GM12878 (cell line): ENCODE results near the gene COL19A1. TPM values are rescaled to one million over a fixed set of nuclear protein-coding genes. Genes with fewer than 3 reads are reported as not detected.

ENCODE experiments used
- ATAC-seq: fragments of 200-7000 bp; cut with Tn5 transposase; 3 replicates; pipeline ENCODE4 v1.9.1; 2020; ENCODE audit warnings: mild to moderate bottlenecking, moderate library complexity
- BruUV-seq: library from RNA; stranded (reverse); fragments of 400-500 nt; replicated peaks from 2 replicates; lab custom pipeline; 2021; lab: Mats Ljungman, UMichigan
- CTCF ChIA-PET: fragments of 300-600 bp; sonication (Branson Sonifier 250); formaldehyde crosslinking; extraction: SDS; loops from one replicate; lab custom pipeline; 2021; ENCODE audit warnings: inconsistent platforms; lab: Yijun Ruan, JAX
- POLR2A ChIA-PET: fragments of 350-600 bp; formaldehyde crosslinking; extraction: SDS; loops from one replicate; lab custom pipeline; 2021; ENCODE audit warnings: inconsistent platforms; lab: Charles Lee
- RAD21 ChIA-PET: fragments of 300-600 bp; sonication (Branson Sonifier 250); formaldehyde crosslinking; loops from one replicate; lab custom pipeline; 2023; ENCODE audit warnings: antibody characterized with exemption; ENCODE audit not compliant: unreplicated experiment; lab: Charles Lee
- SMC1A ChIA-PET: fragments of 300-600 bp; sonication (Branson Sonifier 250); formaldehyde crosslinking; loops from one replicate; lab custom pipeline; 2023; ENCODE audit not compliant: unreplicated experiment, uncharacterized antibody; lab: Charles Lee
- DNase-seq: peaks from one replicate; pipeline ENCODE4 v3.0.0-alpha.2; 2011; ENCODE audit warnings: low read depth, low spot score
- FAIRE-seq: peaks from 3 replicates; lab custom pipeline; 2011; peaks lifted over from hg19 to GRCh38; lab: Jason Lieb, UNC
- H2AFZ ChIP-seq: 2 replicates; pipeline ENCODE4 v1.6.0; 2011; ENCODE audit warnings: low read depth, low read length, control low read depth; ENCODE audit not compliant: control insufficient read depth
- H3K27ac ChIP-seq: 2 replicates; pipeline ENCODE4 v1.5.1; 2011; ENCODE audit warnings: control low read depth; ENCODE audit not compliant: control insufficient read depth, insufficient read depth
- H3K27me3 ChIP-seq, 2 experiments: replicated peaks in 1 of 2; 2 replicates each; pipeline versions ENCODE4 v1.6.0 to v1.6.1; 2011; ENCODE audit warnings: low read length in 1 of 2; ENCODE audit not compliant: control insufficient read depth in 2 of 2, insufficient read depth in 2 of 2
- H3K36me3 ChIP-seq, 2 experiments: 2 replicates each; pipeline ENCODE4 v1.5.1; 2011; ENCODE audit warnings: low read length in 1 of 2; ENCODE audit not compliant: control insufficient read depth in 2 of 2, insufficient read depth in 2 of 2
- H3K4me1 ChIP-seq: 2 replicates; pipeline ENCODE4 v1.6.1; 2011; ENCODE audit warnings: mild to moderate bottlenecking, low read length, moderate library complexity, mixed read lengths; ENCODE audit not compliant: control insufficient read depth, insufficient read depth
- H3K4me2 ChIP-seq: 2 replicates; pipeline ENCODE4 v1.6.0; 2011; ENCODE audit warnings: control low read depth; ENCODE audit not compliant: control insufficient read depth, insufficient read depth
- H3K4me3 ChIP-seq: fragments of 200-600 bp; sonication (generic); 2 replicates; pipeline ENCODE4 v1.5.1; 2016
- H3K79me2 ChIP-seq: 2 replicates; pipeline ENCODE4 v1.6.0; 2011; ENCODE audit warnings: low read length; ENCODE audit not compliant: control insufficient read depth, insufficient read depth
- H3K9ac ChIP-seq: 2 replicates; pipeline ENCODE4 v1.8.0; 2011; ENCODE audit warnings: low read length, control low read depth, mixed read lengths; ENCODE audit not compliant: control insufficient read depth, insufficient read depth
- H3K9me3 ChIP-seq: replicated peaks from 3 replicates; pipeline ENCODE4 v1.5.1; 2011; ENCODE audit warnings: mild to moderate bottlenecking, low read length; ENCODE audit not compliant: control insufficient read depth, insufficient read depth
- H4K20me1 ChIP-seq: 2 replicates; pipeline ENCODE4 v1.6.0; 2011; ENCODE audit not compliant: control insufficient read depth, insufficient read depth
- BACH1 ChIP-seq: fragments of 450-650 bp; IDR thresholded peaks from 2 replicates; pipeline ENCODE4 v1.6.1; 2017; ENCODE audit warnings: mild to moderate bottlenecking, borderline replicate concordance
- BMI1 ChIP-seq: fragments of 450-650 bp; IDR thresholded peaks from 2 replicates; pipeline ENCODE4 v1.6.1; 2016; ENCODE audit warnings: mild to moderate bottlenecking, moderate library complexity, borderline replicate concordance
- BRCA1 ChIP-seq: IDR thresholded peaks from 2 replicates; pipeline ENCODE4 v1.6.1; 2011; ENCODE audit warnings: low read depth, low read length, improper control_type of control experiment
- DPF2 ChIP-seq: fragments of 450-650 bp; IDR thresholded peaks from 2 replicates; pipeline ENCODE4 v1.6.1; 2017; ENCODE audit warnings: mild to moderate bottlenecking
- FOXK2 ChIP-seq: fragments of 450-650 bp; IDR thresholded peaks from 2 replicates; pipeline ENCODE4 v1.6.1; 2017; ENCODE audit warnings: mild to moderate bottlenecking, moderate library complexity
- IKZF2 ChIP-seq, 2 experiments: fragments of 450-650 bp; IDR thresholded peaks; 2 replicates each; pipeline ENCODE4 v1.6.1; 2017; ENCODE audit warnings: mild to moderate bottlenecking in 2 of 2, moderate library complexity in 2 of 2
- ZNF274 ChIP-seq: IDR thresholded peaks from one replicate; pipeline ENCODE4 v1.8.0; 2011; ENCODE audit not compliant: insufficient read length, insufficient read depth
- WGBS: methylation state at CpG from one replicate; pipeline ENCODE4 v1.1.6; 2016; ENCODE audit warnings: low lambda C conversion rate; ENCODE audit not compliant: insufficient replicate concordance, insufficient coverage; ENCODE audit errors: missing lambda C conversion rate; 5-methylcytosine and 5-hydroxymethylcytosine counted together
- in situ Hi-C: fragments of 300-500 bp; cut with MboI; formaldehyde crosslinking; loops from 9 replicates; pipeline ENCODE4 v1.14.3; 2018; ENCODE audit warnings: mixed read lengths
- intact Hi-C: fragments of 100-400 bp; cut with micrococcal nuclease; formaldehyde crosslinking; loops from one replicate; pipeline ENCODE4 v1.14.2; 2022; ENCODE audit not compliant: unreplicated experiment
- polyA plus RNA-seq, 11 experiments: library from polyadenylated mRNA; depleted of rRNA in 4 of 11; unstranded in 6 of 11; stranded (reverse) in 5 of 11; fragments of >200 nt; fragmentation: Nextera tagmentation in 4 of 11; fragmentation: Illumina TruSeq in 1 of 11; extraction: Ambion mirVana in 4 of 11; extraction: Trizol in 1 of 11; gene quantifications; 1 replicate in 1 of 11; 2 replicates in 10 of 11; pipeline versions ENCODE4 v1.2.1 to v1.2.3, GENCODE V29; 2011 to 2016; ENCODE audit warnings: inconsistent platforms in 2 of 11, missing spikeins in 2 of 11, low read depth in 1 of 11
- total RNA-seq, 4 experiments: library from RNA; depleted of rRNA in 3 of 4; stranded (reverse); fragments of >200 nt in 3 of 4; fragmentation: Illumina TruSeq in 1 of 4; extraction: Trizol in 1 of 4; gene quantifications; 2 replicates each; pipeline versions ENCODE4 v1.2.1 to v1.2.3, GENCODE V29; 2013 to 2021
- TF ChIP-seq, protein P1 (sequence below): IDR thresholded peaks from 2 replicates; pipeline ENCODE4 v1.6.1; 2012; ENCODE audit warnings: mild to moderate bottlenecking, low read depth, low read length
- TF ChIP-seq, protein P2 (sequence below): fragments of 450-650 bp; IDR thresholded peaks from 2 replicates; pipeline ENCODE4 v1.6.1; 2017; ENCODE audit warnings: mild to moderate bottlenecking, moderate library complexity

Gene COL19A1
- total and polyA plus RNA-seq, 10 of the 15 experiments (the other 5 are each of a cell fraction or from before 2014, with no cell fraction given) = 1.1 to 13.5 (median 4.1) TPM

DNA sequence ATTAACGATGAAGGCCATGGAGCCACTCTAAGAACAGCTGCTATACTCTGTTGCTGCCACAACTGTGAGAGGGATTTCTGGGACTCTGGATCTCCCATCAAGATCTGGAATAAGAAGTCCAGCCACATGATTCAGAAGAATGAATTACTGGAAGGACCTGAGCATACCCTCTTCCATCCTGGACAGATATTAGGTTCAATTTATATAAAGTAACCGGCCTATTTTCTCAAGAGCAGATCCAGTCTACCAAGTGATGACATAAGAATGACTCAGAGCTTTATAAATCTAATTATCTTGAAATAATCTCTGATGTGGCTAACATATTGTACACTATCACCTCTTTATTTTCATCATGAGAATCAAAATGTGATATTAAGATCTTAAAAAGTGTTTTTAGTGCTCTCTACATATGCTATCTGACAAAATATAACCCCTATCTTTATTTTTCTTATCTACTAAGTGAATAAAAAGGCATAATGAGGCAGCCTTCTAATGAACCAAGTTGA, 391.5 kb downstream of the COL19A1 start:
- no peak overlapping the region for H3K4me3 ChIP-seq
- no peak for FAIRE-seq

More for the DNA sequence above, 391.5 kb downstream of the COL19A1 start:
- ChIA-PET POLR2A (no interaction called here), RAD21 (no interaction called here), CTCF (no interaction called here), SMC1A (no interaction called here)
- H3K9me3 ChIP-seq = no peaks in the 10 kb centered on the region
- 38% methylated on average over 2 of the region's 2 CpGs for WGBS
- H3K79me2 ChIP-seq = no peaks in the 10 kb centered on the region
- H4K20me1 ChIP-seq = no peaks in the 10 kb centered on the region
- ATAC-seq (no peak), DNase-seq (no peak)
- H3K27ac ChIP-seq = no peak overlapping the region
- H3K4me2 ChIP-seq = no peak overlapping the region
- no peaks in the 10 kb centered on the region for H3K36me3 ChIP-seq
- BruUV-seq = no TSS peak
- no peak overlapping the region for H3K9ac ChIP-seq
- H2AFZ ChIP-seq = no peak overlapping the region
- intact Hi-C loops = no loop called here
- no peak for TF ChIP-seq BRCA1
- TF ChIP-seq BACH1 = no peak
- no peak for TF ChIP-seq ZNF274
- TF ChIP-seq IKZF2 (IDR thresholded peaks at IDR 0.05) = no peak
- no peak for TF ChIP-seq DPF2
- TF ChIP-seq, protein P1, sequence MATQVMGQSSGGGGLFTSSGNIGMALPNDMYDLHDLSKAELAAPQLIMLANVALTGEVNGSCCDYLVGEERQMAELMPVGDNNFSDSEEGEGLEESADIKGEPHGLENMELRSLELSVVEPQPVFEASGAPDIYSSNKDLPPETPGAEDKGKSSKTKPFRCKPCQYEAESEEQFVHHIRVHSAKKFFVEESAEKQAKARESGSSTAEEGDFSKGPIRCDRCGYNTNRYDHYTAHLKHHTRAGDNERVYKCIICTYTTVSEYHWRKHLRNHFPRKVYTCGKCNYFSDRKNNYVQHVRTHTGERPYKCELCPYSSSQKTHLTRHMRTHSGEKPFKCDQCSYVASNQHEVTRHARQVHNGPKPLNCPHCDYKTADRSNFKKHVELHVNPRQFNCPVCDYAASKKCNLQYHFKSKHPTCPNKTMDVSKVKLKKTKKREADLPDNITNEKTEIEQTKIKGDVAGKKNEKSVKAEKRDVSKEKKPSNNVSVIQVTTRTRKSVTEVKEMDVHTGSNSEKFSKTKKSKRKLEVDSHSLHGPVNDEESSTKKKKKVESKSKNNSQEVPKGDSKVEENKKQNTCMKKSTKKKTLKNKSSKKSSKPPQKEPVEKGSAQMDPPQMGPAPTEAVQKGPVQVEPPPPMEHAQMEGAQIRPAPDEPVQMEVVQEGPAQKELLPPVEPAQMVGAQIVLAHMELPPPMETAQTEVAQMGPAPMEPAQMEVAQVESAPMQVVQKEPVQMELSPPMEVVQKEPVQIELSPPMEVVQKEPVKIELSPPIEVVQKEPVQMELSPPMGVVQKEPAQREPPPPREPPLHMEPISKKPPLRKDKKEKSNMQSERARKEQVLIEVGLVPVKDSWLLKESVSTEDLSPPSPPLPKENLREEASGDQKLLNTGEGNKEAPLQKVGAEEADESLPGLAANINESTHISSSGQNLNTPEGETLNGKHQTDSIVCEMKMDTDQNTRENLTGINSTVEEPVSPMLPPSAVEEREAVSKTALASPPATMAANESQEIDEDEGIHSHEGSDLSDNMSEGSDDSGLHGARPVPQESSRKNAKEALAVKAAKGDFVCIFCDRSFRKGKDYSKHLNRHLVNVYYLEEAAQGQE = no peak
- TF ChIP-seq BMI1 = no peak
- TF ChIP-seq FOXK2 = no peak
- TF ChIP-seq, protein P2, sequence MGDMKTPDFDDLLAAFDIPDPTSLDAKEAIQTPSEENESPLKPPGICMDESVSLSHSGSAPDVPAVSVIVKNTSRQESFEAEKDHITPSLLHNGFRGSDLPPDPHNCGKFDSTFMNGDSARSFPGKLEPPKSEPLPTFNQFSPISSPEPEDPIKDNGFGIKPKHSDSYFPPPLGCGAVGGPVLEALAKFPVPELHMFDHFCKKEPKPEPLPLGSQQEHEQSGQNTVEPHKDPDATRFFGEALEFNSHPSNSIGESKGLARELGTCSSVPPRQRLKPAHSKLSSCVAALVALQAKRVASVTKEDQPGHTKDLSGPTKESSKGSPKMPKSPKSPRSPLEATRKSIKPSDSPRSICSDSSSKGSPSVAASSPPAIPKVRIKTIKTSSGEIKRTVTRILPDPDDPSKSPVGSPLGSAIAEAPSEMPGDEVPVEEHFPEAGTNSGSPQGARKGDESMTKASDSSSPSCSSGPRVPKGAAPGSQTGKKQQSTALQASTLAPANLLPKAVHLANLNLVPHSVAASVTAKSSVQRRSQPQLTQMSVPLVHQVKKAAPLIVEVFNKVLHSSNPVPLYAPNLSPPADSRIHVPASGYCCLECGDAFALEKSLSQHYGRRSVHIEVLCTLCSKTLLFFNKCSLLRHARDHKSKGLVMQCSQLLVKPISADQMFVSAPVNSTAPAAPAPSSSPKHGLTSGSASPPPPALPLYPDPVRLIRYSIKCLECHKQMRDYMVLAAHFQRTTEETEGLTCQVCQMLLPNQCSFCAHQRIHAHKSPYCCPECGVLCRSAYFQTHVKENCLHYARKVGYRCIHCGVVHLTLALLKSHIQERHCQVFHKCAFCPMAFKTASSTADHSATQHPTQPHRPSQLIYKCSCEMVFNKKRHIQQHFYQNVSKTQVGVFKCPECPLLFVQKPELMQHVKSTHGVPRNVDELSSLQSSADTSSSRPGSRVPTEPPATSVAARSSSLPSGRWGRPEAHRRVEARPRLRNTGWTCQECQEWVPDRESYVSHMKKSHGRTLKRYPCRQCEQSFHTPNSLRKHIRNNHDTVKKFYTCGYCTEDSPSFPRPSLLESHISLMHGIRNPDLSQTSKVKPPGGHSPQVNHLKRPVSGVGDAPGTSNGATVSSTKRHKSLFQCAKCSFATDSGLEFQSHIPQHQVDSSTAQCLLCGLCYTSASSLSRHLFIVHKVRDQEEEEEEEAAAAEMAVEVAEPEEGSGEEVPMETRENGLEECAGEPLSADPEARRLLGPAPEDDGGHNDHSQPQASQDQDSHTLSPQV = no peak
- no peaks in the 10 kb centered on the region for H3K4me1 ChIP-seq
- in situ Hi-C loops = no loop called here
- peaks cover 0 to 1% of the 10 kb centered on the region in 2 experiments; a peak in 3 of 4 replicates for H3K27me3 ChIP-seq
